8988T (cell line): ENCODE results near the gene ADORA1.
A peak's percentile ranks its signal among the peaks of the same experiment; 100 is the strongest.

Experiments used
- DNase-seq: peaks from one replicate; pipeline ENCODE4 v3.0.0; 2011

The ADORA1 gene

DNA sequence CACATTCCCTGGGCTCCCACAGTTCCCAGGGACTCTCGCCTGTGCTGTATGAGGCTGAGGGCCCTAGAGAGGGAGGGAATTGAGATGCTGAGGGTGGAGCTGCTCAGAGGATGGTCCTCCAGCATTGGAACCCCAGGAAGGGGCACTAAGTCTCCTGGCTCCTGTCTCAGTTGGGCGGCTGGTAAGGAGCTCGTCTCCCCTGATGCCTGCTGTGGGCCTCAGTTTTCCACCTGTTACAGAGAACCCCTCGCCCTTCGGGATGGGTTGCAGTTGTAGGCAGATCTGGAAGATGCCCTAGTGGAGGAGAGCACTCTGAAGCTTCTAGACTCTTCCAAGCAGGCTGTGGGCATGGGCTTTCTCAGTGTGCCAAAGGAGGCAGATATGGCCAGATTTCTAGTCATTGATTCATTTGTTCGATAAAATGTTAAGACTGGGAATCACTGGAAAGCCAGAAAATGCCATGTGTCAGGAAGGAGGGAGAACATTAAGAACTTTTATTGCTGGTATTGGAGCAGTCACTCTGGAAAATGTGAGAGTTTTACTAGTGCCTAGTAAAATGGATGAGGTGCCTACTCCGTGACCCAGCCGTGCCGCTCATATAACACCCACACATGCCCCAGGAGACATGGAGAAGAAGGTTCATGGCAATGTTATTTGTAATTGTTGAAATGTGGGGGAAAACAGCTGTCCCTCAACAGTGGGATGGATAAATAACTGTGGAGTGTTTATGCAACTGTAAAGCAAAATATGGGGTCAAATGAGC lies 48.9 kb downstream of the ADORA1 start:
- DNase-seq, result no peak

DNA sequence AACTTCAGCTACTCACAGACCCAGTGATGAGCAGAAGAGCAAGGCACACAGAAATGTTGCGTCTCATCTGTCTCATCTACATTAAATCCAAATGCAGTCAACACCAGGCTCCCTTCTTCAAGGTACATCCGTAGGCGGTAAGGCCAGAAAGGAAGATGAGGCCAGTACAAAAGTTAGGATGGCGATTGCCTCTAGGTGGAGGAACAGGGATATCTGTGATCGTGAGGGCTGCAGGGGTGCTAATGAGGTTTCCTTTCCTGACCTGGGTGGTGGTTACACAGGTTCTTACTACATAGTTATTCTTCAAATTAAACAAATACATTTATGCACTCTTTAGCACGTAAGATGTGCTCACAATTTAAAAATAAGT lies 49.5 kb downstream of the ADORA1 start:
- DNase-seq, result no peak

DNA sequence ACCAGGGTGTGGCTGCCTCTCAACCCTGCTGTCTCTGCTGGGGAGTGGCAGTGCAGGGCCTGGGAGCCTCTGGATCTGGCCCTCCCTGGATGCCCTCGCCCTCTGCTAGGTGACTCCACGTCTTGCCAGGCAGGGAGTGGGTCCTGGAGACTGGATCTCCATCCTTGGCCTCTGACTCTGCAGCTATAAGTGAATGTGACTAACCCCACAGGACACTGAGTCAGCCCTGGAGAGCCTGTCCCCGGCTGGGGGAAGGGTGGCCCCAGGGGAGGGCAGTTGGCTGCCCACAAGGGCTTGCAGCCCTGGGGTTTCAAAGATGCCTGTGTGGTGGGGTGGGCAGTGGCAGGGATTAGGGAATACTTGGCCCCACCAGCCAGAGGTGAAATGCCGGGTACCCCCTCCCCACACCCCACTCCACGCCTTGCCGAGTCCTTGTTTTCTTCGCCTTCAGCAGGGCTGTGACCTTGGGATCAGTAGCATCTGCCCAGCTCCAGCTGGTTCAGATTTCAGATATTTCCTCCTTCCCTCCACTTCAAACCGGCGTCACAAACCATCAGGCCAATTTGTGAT lies 50.0 kb downstream of the ADORA1 start:
- peak; percentile 42 for DNase-seq

DNA sequence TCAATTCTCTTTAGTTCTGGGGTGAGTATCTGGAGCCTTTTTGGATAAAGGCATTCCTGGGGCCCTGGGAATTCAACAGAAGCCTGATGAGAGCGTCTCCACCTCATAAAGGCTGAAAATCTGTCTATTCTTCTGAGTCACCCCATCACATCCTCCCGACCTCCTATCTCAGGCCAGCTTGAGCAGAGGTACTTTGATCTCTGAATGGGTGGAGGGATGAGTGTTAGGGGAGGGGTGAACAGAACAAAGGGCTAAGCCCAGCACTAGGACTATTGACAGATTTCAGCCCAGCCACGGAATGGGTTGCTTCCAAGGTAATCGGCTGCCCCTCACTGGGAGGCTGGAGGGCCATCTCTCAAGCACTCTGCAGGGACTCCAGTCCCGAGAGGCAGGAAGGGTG lies 50.6 kb downstream of the ADORA1 start:
- DNase-seq, result no peak

DNA sequence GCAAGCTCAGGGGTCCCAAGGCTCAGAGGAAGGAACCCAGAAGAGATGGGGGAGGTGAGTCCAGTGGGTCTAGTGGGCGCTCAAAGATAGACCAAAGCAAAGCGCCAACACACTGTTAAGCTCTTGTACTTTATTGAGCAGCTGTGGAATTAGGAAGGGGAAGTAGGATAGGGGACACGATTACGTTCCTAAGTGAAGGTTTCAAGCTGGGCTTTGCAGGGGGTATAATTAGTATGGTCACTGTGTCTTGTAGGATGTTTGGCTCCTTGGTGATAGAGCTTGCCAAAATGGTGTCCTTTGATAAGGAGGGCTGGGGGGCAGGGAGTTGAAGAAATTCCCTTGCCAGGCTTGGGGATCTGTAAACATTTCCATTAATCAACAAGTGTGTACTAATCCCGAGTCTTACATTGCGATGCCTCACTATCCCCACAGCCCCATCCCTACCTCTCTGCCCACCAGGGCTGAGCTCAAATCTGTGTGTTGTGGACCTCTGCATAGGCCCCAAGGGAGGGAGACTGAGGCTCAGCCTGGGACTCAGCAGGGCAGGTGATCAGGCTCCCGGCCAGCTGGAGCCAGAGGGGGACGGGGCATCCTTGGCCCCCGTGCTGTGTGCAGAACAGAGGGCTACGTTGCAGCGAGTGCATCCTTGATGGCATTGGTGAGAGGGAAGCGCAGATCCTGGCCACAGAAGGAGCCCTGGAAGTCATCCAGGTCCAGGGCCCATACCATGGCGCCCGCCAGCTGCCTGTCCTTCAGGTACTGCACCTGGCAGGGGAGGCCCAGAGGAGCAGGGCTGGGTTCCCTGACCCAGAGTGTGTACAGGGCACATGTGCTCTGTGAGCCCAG lies 51.5 kb downstream of the ADORA1 start:
- no peak for DNase-seq

DNA sequence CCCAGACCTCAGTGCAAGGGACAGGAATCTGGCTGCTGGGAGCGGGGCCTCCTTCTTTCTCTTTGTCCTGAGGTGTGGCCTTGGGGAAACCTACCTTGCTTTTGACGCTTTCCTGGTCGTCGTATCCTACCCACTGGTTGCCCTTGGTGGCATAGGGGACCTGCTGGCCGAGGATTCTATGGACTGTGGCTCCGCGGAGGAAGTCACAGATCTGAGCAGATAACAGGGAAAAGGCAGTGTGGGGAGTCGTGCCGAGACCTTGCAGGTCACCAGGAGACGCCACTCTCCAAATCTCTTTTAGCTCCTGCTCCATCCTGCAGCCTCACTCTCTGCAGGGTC lies 52.1 kb downstream of the ADORA1 start:
- no peak for DNase-seq

DNA sequence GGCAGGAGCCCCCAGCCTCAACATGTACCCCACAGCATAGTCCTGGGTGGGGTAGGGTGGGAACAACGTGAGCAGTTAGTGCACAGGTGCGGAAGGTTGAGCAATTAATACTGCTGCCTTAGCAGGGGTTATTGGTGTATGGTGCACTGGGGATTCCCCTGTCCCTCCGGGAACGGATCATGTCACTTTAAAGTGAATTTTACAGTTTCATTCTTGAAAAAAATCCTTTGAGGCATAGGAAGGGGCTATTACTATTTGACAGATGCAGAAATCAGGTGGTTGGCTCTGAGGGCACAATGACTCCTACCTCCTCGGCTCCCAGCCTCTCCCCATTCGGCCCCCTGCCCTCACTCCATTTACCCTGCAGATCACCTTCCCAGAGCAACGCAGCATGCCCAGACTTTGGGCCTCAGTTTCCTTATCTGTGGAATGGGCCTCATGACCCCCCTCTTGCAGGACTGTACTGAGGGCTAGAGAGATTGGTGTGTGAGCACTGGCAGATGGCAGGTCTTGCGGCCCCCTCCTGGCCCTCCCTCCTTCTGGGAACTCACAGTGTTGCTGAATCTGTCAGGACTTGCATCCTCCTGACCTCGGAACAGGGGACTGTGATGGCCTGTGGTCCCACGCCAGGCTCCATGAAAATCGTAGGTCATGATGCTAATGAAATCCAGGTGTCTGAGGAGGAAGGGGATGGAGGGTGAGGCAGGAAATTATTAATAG lies 53.2 kb downstream of the ADORA1 start:
- no peak for DNase-seq

DNA sequence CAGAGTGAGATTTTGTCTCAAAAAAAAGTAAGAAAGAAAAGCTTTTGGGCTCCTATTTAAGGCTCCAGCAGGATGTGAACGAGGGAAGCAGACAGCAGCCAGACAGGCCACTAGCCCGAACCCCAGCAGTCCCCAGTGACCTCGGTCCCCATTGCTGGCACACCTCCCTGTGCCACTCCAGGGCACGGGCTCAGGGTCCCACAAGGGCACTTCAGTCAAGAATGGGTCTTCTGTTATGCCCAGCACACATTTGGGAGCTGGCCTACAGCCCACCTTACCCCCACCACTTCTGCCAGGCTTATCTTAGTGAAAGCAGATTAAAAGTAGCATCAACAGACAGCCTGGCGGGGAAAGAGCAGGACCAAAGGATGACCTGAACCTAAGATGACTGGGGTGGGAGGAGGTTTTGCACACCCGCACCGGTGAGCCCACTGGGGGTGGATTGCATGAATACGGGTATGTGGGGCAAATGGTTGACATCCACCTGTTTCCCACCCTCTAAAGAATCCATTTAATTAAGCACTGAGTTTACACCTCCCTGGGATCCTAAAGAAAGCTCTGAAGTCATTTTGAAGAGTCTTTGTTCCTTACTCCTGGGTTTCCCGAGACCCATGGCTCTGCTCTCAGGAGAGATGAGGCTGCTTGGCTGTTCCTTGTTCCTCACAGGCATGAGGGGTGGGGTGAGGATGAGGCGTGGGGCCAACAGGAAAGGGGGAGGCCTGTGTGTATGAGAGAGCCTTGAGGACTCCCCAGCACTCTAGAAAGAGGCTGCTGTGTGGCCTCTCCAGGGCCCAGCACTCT lies 54.3 kb downstream of the ADORA1 start:
- no peak for DNase-seq

DNA sequence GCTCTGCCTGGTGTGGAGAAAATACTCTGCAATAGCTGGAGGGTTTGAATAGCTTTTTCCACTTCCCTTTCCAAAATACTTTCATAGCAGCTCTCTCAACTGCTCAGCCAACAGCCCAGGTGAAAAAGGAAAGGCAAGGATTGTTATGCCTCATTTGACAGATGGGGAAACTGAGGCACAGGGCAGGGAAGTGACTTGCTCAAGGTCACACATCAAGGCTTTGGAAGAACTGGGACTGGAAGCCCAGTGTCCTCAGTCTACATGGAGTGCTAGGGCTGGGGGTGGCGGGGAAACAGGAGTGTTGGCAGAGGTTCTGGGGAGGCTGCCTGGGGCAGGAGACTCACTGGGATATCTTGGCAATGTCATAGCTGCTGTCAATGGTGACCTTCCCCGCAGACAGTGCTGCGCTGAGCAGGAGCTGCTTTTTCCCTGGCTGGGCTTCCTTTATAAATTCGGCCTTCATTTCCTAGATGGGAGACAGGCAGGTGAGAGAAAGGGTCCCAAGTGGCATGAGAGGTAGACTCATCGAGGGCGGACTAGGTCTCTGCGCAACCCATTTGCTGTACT lies 54.9 kb downstream of the ADORA1 start:
- no peak for DNase-seq

DNA sequence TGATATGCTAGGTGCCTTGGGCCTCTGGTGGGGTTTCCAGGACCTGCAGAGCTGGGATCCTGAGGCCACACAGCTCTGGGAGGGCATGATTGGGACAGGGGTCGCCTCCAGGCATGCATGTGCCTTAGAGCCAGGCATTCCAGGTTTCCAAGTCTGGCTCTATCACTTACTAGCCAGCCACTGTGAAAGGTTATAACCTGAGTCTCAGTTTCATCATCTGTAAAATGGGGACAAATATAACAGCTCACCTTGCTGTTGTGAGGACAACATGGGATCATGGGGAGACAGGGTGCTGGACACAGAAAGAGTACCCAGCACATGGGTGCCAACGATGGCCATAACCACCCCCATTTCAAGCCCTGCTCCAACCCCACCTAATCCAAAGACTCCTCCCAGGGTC lies 56.3 kb downstream of the ADORA1 start:
- DNase-seq, result no peak

DNA sequence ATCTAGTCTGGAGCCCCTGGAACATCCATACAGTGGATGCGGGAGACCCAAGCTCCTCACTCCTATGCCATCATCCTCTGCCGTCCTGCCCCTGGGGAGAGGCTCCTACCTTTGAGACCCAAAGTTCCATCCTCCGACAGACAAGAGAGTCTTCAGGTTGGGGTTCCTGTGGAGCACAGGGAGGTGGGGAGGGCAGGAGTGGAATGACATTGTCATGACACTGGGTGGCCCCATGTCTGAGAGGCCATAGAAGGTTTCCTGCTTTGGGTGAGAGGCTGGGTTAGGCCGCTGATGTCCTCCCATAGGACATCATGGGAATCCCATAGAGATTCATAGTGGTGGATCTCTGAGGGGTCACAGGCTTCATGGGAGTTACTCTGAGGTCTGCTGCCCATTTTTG lies 56.9 kb downstream of the ADORA1 start:
- DNase-seq, result no peak

DNA sequence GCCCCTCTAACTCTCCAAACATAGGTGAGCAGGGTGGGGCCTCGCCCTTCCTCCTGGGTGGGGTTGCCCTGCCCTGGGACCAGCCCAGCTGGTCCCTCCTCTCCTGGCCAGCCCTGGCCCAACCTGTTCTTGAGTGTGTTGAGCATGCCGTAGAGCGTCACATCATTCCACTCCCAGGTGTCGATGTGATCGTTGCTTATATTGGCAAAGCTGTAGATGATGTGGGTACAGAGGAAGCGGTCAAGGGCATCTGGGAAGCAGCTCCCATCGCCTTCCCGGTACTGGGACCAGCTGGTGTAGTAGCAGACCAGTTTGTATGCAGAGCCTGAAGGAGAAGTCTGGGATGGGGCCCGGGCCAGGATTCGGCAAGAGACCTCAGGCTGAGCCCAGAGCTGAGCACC lies 57.5 kb downstream of the ADORA1 start:
- DNase-seq, result no peak

DNA sequence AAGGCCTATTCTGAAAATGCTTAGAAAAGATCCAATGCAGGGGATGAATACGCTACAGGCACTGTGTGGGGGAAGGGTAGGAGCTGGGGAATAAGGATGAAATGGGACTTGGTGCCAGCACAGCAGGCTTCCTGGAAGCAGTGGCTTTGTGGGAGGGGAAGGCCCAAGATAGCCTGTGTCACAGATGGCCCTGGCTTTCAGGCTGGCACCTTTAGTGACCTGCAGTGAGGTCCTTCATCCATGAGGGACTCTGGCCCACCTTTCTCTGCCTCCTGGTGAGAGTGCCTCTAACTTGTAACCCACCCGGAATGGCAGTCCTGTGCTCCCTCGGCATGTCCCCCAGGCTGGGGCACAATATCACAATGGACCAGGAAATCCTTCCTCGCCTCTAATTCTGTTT lies 58.1 kb downstream of the ADORA1 start:
- no peak for DNase-seq

DNA sequence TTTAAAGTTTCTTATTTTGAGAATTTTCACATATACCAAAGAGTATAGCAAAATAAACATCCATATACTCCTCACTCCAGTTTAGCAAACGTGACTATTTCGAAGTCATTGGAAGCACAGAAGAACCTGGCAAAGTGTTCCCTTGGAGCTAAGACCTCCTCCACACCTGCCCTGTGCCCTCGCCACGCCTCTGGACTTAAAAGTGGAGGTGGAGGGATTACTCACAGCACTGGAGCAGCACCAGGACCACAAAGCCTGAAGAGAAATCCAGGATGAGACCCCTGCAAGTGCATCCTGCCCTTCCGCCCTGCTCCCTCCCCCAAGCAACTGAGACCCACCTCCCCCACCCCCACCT lies 58.5 kb downstream of the ADORA1 start:
- no peak for DNase-seq

DNA sequence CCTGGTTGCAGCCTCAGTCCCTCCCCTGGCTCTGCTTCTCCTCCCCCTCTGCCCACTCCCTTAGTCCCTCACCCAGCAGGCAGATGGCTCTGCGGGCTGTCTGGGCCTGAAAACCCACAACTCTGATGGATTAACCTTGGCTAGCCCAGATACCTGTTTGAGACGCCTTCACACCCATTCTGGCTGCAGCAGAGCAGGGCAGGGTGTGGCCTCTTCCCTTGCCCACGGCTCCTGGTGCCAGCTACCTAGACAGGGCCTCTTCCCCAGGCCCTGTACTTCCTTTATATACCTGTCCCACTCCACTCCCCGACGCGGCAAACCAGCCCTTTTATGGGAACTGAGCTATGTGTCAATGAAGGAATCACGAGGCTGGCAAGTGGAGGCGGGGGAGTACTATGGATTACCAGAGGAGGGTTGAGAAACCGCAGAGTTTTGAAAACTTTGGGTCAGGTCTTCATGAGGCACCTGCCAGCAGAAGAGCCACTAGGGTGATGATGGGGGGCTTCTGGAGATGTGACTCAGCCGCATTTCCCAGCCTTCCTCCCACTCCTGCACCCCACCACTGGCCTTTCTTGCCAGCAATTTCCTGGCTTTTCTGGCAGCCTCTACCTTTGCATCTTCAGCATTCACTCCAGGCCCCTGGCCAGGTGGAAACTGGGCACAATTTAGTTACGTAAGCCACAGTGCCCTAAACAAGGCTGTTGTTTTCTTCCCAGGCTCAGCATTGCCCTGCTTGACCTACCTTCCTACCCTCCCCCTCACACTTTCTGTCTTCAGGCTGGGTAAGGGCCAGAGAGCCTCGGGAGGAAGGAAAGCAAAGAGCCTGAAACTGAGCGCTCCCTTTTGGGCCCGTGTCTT lies 59.1 kb downstream of the ADORA1 start, which contains the start of gene CHI3L1:
Gene CHI3L1, minus strand, starts transcription at position 259 of the 858 bp plus-strand sequence. Its CDS starts 81 bp downstream, at position 178.
- DNase-seq, result no peak

DNA sequence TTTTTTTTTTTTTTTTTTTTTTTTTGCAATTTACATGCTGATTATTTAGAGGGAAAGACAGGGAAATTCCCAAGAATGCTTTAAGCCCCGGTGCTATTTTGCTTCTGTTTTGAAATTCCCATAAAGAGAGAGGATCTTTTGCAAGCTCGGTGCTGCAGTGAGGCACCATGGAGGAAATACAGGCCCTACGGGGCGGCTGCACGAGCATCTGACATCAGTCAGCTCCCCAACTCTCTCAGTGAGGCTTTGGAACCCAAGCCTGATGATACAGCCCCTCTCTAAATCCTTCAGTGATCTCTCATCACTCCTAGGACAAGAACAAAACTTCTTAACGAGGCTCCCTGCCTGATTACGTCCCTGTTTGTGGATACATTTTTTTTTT lies 59.8 kb downstream of the ADORA1 start:
- no peak for DNase-seq

DNA sequence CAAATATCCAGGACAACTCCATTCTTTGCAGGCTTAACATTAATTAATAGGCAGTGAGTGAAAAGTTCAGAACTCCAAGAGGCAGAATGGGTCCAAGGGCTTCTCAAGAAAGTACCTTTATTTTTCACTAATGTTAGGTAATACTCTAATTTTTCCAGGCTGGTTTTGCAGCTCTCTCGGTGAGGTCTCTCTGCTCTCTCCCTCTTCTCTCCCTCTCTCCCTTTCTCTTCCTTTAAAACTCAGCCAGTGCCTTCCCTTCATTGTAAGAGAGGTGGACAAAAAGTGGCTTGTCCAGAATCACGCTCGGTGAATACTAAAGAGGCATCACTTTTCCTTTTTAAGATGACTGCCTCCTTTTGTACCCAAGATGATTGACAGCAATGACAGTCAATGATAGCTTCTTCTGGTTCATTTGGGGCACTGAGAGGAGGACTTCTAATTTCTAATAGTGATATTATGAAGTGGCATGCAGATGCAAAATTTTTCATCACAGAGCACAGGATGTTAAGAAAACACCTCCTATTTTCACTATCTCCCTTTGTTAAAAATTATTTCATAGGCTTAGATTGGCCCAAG lies 60.3 kb downstream of the ADORA1 start:
- DNase-seq, result no peak

DNA sequence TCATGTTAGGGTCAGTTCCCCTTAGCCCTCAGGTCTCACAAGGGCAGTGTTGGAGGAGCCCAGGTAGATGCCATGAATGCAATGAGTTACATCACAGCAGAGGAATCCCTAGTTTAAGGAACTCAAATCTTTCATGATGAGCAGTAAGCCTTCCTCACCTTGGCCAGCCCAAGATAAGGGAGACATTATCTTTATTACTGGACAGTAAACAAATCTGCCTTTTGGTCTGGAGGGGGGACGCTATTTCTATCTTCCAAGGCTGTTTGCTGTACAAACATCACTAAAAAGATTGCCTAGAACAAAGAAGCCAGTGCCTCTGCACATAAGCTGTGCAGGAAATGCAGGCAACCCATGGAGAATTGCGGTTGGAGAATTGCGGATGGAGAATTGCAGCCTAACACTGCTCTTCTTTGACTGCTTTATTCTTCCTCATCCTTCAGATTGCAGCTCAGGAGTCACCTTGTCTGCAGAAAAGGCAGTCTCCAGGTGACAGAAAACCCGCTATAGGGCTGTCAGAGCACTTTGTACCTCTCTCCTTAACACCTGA lies 61.2 kb downstream of the ADORA1 start:
- no peak for DNase-seq

DNA sequence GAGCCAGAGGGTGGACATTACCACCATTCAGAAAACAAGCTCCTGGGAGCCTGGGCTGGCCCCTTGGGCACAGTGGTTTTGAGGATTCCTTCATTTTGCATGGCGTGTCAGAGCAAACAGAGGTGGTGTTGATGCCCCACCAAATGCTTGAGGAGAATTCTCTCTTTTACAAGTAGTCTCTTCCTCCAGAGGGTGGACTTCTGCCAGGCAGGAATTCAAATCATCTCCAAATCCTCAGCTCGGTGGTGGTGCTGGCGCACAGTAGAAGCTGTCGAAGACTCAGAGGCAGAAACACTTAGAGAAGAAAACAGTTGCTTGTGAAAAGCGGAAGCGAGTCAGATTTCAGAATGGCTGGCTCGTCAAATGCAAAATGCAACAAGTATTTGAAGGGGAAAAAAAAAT lies 62.4 kb downstream of the ADORA1 start:
- no peak for DNase-seq

DNA sequence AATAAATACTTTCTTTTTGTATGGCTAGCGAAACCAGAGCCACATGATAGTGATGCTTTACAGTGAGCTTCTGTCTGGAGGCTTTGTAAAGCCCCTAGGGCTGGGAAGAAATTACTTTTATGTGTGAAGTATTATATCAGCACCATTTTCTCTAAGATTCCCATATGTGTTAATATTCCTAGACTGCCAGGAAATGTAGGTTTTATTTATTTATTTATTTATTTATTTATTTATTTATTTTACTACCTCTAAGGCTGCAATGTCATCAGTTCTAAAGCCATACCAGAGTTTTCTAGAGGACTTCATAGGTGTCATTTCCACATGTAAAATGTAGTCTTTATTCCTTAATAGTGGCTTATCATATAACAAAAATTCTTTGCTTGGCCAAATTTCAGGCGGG lies 63.4 kb downstream of the ADORA1 start:
- DNase-seq, result no peak

DNA sequence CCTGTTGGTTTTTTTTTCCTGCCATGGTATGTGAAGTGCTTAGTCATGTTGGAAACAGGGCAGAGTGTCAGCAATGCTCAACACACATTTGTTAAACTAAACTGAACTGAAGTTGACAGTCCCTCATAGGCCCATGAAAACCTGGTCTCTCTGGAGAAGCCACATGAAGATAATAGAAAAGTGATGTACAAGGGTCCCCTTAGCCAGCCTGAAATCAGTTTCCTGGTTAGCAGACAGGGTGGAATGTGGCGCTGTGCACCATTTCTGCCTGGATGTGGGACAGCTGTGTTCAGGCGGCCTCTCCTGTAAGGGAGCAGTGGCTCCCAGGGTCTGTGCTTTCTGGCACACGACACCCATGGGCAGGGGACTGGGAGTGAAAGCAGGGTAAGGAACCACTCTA lies 68.8 kb downstream of the ADORA1 start:
- DNase-seq, result no peak
